B cell (primary cell): ENCODE results near the gene FAM83B. TPM values are rescaled to one million over a fixed set of nuclear protein-coding genes. Genes with fewer than 3 reads are reported as not detected.

ENCODE experiments used
- ATAC-seq: fragments of 200-7000 bp; cut with Tn5 transposase; one replicate; pipeline ENCODE4 v1.10.0; 2021; ENCODE audit warnings: low read depth, mild to moderate bottlenecking, moderate number of reproducible peaks, moderate library complexity
- CTCF ChIA-PET: fragments of 350-600 bp; sonication (Branson Sonifier 250); formaldehyde crosslinking; loops from one replicate; lab custom pipeline; 2021; ENCODE audit warnings: antibody characterized with exemption, inconsistent platforms; lab: Charles Lee
- POLR2A ChIA-PET: fragments of 350-600 bp; sonication (Branson Sonifier 250); formaldehyde crosslinking; loops from one replicate; lab custom pipeline; 2021; ENCODE audit warnings: antibody characterized with exemption; lab: Charles Lee
- DNase-seq: peaks from one replicate; pipeline ENCODE4 v3.0.0; 2013
- H2AFZ ChIP-seq: 2 replicates; pipeline ENCODE4 v1.6.1; 2012; ENCODE audit warnings: mild to moderate bottlenecking, low read depth, low read length; ENCODE audit not compliant: insufficient read depth, poor library complexity, severe bottlenecking
- H3K27ac ChIP-seq, 2 donors: 1 replicate in 1 of 2; 2 replicates in 1 of 2; pipeline ENCODE4 v1.5.1; 2012 to 2013; ENCODE audit warnings: low read length in 2 of 2, mild to moderate bottlenecking in 2 of 2, moderate library complexity in 1 of 2
- H3K27me3 ChIP-seq, 4 experiments: fragments of 200-600 bp in 1 of 4; sonication (generic) in 1 of 4; replicated peaks in 1 of 4; 1 replicate in 2 of 4; 2 replicates in 2 of 4; pipeline versions ENCODE4 v1.6.1 to v1.7.0; 2013 to 2016; ENCODE audit warnings: low read length in 3 of 4, mild to moderate bottlenecking in 2 of 4, mixed read lengths in 1 of 4, moderate library complexity in 1 of 4; ENCODE audit not compliant: insufficient read depth in 4 of 4, control insufficient read depth in 3 of 4; ENCODE audit errors: control extremely low read depth in 1 of 4
- H3K36me3 ChIP-seq, 2 experiments: replicated peaks in 1 of 2; 1 replicate in 1 of 2; 2 replicates in 1 of 2; pipeline versions ENCODE4 v1.6.1 to v1.7.1; 2013; ENCODE audit warnings: low read length in 1 of 2; ENCODE audit not compliant: insufficient read depth in 2 of 2, control insufficient read depth in 1 of 2; ENCODE audit errors: control extremely low read depth in 1 of 2, extremely low read depth in 1 of 2
- H3K4me1 ChIP-seq, 2 donors: fragments of 200-600 bp in 1 of 2; sonication (generic) in 1 of 2; 1 replicate in 1 of 2; 2 replicates in 1 of 2; pipeline versions ENCODE4 v1.5.1 to v1.6.1; 2013 to 2017; ENCODE audit warnings: low read length in 2 of 2; ENCODE audit not compliant: control insufficient read depth in 2 of 2, insufficient read depth in 2 of 2
- H3K4me2 ChIP-seq: replicated peaks from 2 replicates; pipeline ENCODE3; 2012; ENCODE audit warnings: mild to moderate bottlenecking, low read depth, low read length; ENCODE audit not compliant: poor library complexity, severe bottlenecking
- H3K4me3 ChIP-seq, 5 experiments: fragments of 200-600 bp in 1 of 5; sonication (generic) in 1 of 5; 1 replicate in 3 of 5; 2 replicates in 2 of 5; pipeline versions ENCODE4 v1.5.1 to v1.7.0; 2011 to 2016; ENCODE audit warnings: low read length in 4 of 5, mild to moderate bottlenecking in 4 of 5, low read depth in 2 of 5, control low read depth in 1 of 5, moderate library complexity in 1 of 5; ENCODE audit not compliant: insufficient read depth in 1 of 5; ENCODE audit errors: control extremely low read depth in 1 of 5, extremely low read depth in 1 of 5
- H3K79me2 ChIP-seq: fragments of 200-600 bp; sonication (generic); one replicate; pipeline ENCODE4 v1.6.0; 2016; ENCODE audit warnings: low read length; ENCODE audit not compliant: control insufficient read depth, insufficient read depth
- H3K9ac ChIP-seq: fragments of 200-600 bp; sonication (generic); 2 replicates; pipeline ENCODE4 v1.6.1; 2017; ENCODE audit warnings: mild to moderate bottlenecking, low read length, moderate library complexity
- H3K9me3 ChIP-seq, 3 donors: one replicate each; pipeline versions ENCODE4 v1.6.1 to v1.7.1; 2013; ENCODE audit warnings: low read length in 2 of 3; ENCODE audit not compliant: control insufficient read depth in 2 of 3, insufficient read depth in 1 of 3; ENCODE audit errors: control extremely low read depth in 1 of 3
- H4K20me1 ChIP-seq: 2 replicates; pipeline ENCODE4 v1.6.0; 2012; ENCODE audit warnings: mild to moderate bottlenecking, low read length; ENCODE audit not compliant: insufficient read depth, control insufficient read depth, poor library complexity, severe bottlenecking
- H3K27ac Mint-ChIP-seq: one replicate; pipeline ENCODE4 v1.8.0; 2021; ENCODE audit warnings: mixed read lengths
- H3K27me3 Mint-ChIP-seq: one replicate; pipeline ENCODE4 v1.8.0; 2021; ENCODE audit warnings: mixed read lengths
- H3K4me1 Mint-ChIP-seq: one replicate; pipeline ENCODE4 v1.8.0; 2021; ENCODE audit warnings: mixed read lengths
- H3K4me3 Mint-ChIP-seq: one replicate; pipeline ENCODE4 v1.8.0; 2021; ENCODE audit warnings: mixed read lengths
- H3K9me3 Mint-ChIP-seq: one replicate; pipeline ENCODE4 v1.8.0; 2022; ENCODE audit warnings: mixed read lengths; ENCODE audit not compliant: insufficient read depth
- EZH2 ChIP-seq: IDR thresholded peaks from 2 replicates; pipeline ENCODE4 v1.6.1; 2012; ENCODE audit warnings: borderline replicate concordance, low read depth, mild to moderate bottlenecking, moderate library complexity, low read length; ENCODE audit not compliant: insufficient read depth, poor library complexity, severe bottlenecking
- WGBS: methylation state at CpG from one replicate; pipeline ENCODE4 v1.1.5; 2013; ENCODE audit warnings: missing lambda C conversion rate; ENCODE audit not compliant: insufficient coverage; 5-methylcytosine and 5-hydroxymethylcytosine counted together
- intact Hi-C: fragments of 100-400 bp; cut with micrococcal nuclease; formaldehyde crosslinking; loops from one replicate; pipeline ENCODE4 v1.10.0; 2022
- polyA plus RNA-seq: library from polyadenylated mRNA; depleted of rRNA; stranded (reverse); fragments of >200 nt; gene quantifications from 2 replicates; pipeline ENCODE4 v1.2.3, GENCODE V29; 2012
- total RNA-seq, 2 donors: library from RNA; stranded (reverse); fragments of 120-200 nt in 1 of 2; gene quantifications; 1 replicate in 1 of 2; 2 replicates in 1 of 2; pipeline versions ENCODE4 v1.2.3 to v1.2.4, GENCODE V29; 2013 to 2022
- TF ChIP-seq, protein P1 (sequence below): fragments of 200-600 bp; IDR thresholded peaks from one replicate; pipeline ENCODE4 v1.8.0; 2022; ENCODE audit warnings: antibody characterized with exemption, mild to moderate bottlenecking

The FAM83B gene
- total and polyA plus RNA-seq, 2 donors (not counting 1 experiment from before 2014, with no cell fraction given), result not detected

- Mint-ChIP-seq H3K4me3 (no peak overlapping the region), H3K9me3 (no peaks in the 10 kb centered on the region), H3K27me3 (no peaks in the 10 kb centered on the region), H3K4me1 (no peaks in the 10 kb centered on the region), H3K27ac (no peak overlapping the region)
- Histone ChIP-seq H3K27ac (no peak overlapping the region), H3K9ac (no peak overlapping the region), H3K36me3 (no peaks in the 10 kb centered on the region), H2AFZ (no peak overlapping the region), H3K79me2 (no peaks in the 10 kb centered on the region), H3K27me3 (no peaks in the 10 kb centered on the region), H3K4me2 (no peak overlapping the region), H3K4me3 (no peak overlapping the region), H3K4me1 (no peaks in the 10 kb centered on the region), H3K9me3 (peaks cover 0 to 4% (median 0%) of the 10 kb centered on the region in 3 donors), H4K20me1 (no peaks in the 10 kb centered on the region)
- TF ChIP-seq, protein P1, sequence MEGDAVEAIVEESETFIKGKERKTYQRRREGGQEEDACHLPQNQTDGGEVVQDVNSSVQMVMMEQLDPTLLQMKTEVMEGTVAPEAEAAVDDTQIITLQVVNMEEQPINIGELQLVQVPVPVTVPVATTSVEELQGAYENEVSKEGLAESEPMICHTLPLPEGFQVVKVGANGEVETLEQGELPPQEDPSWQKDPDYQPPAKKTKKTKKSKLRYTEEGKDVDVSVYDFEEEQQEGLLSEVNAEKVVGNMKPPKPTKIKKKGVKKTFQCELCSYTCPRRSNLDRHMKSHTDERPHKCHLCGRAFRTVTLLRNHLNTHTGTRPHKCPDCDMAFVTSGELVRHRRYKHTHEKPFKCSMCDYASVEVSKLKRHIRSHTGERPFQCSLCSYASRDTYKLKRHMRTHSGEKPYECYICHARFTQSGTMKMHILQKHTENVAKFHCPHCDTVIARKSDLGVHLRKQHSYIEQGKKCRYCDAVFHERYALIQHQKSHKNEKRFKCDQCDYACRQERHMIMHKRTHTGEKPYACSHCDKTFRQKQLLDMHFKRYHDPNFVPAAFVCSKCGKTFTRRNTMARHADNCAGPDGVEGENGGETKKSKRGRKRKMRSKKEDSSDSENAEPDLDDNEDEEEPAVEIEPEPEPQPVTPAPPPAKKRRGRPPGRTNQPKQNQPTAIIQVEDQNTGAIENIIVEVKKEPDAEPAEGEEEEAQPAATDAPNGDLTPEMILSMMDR, result no peak
- TF ChIP-seq EZH2, result no peak
- no CpG with 5 or more reads among the region's 5 CpGs for WGBS
- intact Hi-C loops, result no loop called here
- no peak for DNase-seq
- CTCF ChIA-PET, result no interaction called here
- ATAC-seq, result no peak
- POLR2A ChIA-PET, result no interaction called here
These were observed 14.2 kb downstream of the FAM83B start for GRCh38 chr6:54860739-54861138.

DNA sequence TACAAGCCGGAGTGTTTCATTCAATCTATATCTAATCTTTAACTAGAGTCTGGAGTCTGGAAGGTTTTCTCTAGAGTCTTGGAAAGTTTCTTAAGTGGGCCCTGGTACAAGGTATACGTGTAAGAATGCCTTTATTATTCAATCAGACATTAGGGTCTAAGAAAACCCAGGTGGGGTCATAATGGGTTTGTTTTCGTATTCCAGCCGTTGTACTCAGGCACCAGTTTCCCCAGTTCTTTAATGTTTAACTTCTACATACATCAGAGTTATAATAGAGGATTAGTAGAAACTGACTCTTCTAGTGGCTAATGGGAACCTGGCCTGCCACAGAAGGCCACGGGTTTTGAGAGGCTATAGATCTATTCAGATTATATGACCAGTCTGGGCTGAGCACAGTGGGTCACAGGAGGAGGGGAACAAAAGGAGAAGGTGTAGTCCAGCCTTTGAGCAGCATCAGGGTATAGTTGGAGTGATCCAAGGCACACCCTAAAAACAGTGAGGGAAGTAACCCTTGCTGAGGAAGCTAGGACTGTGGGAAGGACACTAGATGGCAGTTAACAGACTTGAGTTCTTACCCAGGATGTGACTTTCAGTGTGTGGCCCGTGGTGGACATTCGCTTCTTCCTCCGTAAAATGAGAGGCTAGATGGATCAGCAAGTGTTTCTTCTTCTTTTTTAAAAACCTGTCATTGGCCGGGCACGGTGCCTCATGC, 15.5 kb downstream of the FAM83B start:
- WGBS, result 82% methylated on average over 4 of the region's 10 CpGs
- H3K27me3 ChIP-seq, result no peaks in the 10 kb centered on the region
- peaks cover 2% of the 10 kb centered on the region for H3K9me3 Mint-ChIP-seq
- no peaks in the 10 kb centered on the region for H4K20me1 ChIP-seq
- H3K9ac ChIP-seq, result no peak overlapping the region
- no peaks in the 10 kb centered on the region for H3K36me3 ChIP-seq
- H3K4me3 ChIP-seq, result no peak overlapping the region
- ATAC-seq, result no peak
- H3K4me2 ChIP-seq, result no peak overlapping the region
- no peak overlapping the region for H3K4me3 Mint-ChIP-seq
- H3K4me1 Mint-ChIP-seq, result no peaks in the 10 kb centered on the region
- no peak overlapping the region for H3K27ac ChIP-seq
- TF ChIP-seq EZH2, result no peak
- TF ChIP-seq, protein P1, result no peak
- H3K9me3 ChIP-seq, result peaks cover 0 to 4% (median 0%) of the 10 kb centered on the region in 3 donors
- no peaks in the 10 kb centered on the region for H3K27me3 Mint-ChIP-seq
- no peak overlapping the region for H2AFZ ChIP-seq
- ChIA-PET CTCF (no interaction called here), POLR2A (no interaction called here)
- H3K4me1 ChIP-seq, result no peaks in the 10 kb centered on the region
- H3K79me2 ChIP-seq, result no peaks in the 10 kb centered on the region
- intact Hi-C loops, result no loop called here
- H3K27ac Mint-ChIP-seq, result no peak overlapping the region
- no peak for DNase-seq
